GM21360 (cell line): ENCODE results near the gene EIF4G3.
"Not testable (repeated sequence)": the region's sequence is repeated elsewhere in the genome, so short reads cannot be mapped to it uniquely, and the experiment has no call there.

Source experiments
- ATAC-seq: cut with Tn5 transposase; IDR thresholded peaks from one replicate; pipeline ENCODE4 v1.9.1; 2021; ENCODE audit warnings: mild to moderate bottlenecking, moderate library complexity; ENCODE audit not compliant: unreplicated experiment

The EIF4G3 gene

DNA sequence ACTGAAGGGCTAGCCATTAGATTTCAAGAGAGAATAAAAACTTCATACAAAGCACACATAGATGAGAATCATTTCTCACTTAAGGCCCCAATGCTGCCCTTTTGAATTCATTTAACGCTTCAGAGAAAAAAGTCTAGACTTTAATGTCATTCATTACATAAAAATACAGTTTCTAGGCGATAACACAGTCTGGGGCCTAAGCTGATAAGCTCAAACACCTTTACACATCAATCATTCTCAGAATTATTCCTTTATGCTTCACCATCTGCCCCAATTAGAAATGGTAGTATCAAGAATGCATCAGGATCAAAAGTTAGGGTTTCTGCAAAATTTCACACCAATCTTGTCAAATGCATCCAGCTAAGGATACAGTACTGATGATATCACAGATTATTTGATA is 289.5 kb downstream of the EIF4G3 start:
- ATAC-seq, result no peak

GRCh38 chr1:20885121-20885520 is 291.6 kb downstream of the EIF4G3 start:
- ATAC-seq, result no peak

DNA sequence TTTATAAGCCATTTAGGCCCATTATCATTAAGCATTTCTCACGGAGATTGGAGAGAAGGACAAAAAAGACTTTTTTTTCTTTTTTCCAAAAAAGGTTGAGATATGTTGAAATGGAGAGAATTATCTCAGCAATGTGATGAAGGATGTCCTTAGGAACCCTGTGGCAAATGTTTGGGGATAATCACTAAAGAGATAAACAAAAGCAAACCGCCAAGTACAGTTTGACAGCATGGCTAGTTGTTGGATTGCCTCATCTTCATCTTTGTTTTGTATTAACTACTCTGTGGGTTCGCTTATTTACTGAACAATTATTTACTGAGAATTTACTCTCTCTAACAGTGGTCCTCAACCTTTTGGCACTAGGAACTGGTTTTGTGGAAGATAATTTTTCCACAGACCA is 292.2 kb downstream of the EIF4G3 start:
- ATAC-seq, result no peak

GRCh38 chr1:20883766-20884165 is 292.9 kb downstream of the EIF4G3 start:
- ATAC-seq, result no peak

DNA sequence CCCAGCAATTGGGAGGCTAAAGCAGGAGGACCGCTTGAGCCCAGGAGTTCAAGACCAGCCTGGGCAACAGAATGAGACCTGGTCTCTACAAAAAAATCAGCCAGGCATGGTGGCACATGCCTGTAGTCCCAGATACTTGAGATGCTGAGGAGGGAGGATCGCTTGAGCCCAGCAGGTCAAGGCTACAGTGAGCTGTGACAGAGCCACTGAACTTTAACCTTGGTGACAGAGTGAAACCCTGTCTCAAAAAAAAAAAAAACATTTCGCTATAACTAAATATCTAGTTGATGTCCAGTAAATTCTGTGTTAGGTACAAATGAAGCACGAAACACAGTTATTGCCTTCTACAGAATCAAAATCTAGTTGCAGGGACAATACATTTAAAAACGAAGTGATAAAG is 293.9 kb downstream of the EIF4G3 start:
- no peak for ATAC-seq

DNA sequence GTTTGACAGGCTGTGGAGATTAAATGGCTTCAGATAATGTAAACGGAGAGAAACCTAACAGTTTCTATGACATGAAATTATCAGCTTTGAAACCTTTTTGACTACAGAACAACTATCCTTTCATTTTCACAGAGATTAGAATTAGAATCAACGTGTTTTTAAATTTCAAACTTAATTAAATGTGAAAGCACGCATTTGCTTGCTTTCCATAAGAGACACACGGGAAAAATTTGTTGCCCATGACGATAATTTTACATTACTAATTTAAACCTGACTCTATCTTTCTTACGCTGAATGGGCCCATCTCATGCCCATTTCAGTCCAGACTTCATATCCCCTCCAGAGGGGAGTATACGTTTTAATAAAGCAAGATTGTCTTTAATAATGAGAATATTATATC is 297.9 kb downstream of the EIF4G3 start:
- no peak for ATAC-seq

- ATAC-seq, result no peak
Observed at GRCh38 chr1:20875198-20875973, 301.3 kb downstream of the EIF4G3 start.

DNA sequence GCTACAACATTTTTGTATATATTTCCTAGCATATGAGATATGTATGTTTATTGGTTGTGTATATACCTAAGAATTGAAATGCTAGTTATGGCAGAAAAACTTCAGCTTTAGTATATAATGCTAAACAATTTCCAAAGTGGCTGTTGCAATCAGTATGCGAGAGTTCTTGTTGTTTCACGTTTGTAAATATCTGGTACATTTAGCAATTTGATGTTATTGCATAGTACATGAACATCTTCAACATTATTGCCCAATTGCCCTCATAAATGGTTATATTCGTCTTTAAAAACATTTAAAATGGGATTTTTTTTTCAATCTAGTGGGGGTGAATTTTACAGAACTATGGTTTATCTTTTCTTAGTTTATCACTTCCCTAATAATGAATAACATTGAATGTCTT is 303.4 kb downstream of the EIF4G3 start:
- no peak for ATAC-seq

DNA sequence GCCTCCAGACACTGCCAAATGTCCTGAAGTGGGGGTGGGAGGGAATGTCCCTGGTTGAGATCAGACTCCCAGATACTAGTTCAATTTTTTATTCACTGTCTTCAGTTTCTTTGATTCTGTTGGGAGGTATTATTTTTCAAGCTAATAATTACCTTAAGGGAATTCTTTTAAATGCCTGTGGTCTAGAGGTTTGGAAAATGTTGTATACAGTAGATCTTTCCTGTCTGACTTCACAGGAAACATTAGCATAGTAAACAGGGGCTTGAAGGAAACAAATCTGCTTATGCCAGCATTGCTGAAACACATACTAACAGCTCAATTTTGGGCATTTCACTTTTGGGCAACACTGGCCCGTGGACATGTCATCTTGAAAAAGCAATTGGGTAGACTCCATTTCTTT is 305.3 kb downstream of the EIF4G3 start:
- no peak for ATAC-seq

DNA sequence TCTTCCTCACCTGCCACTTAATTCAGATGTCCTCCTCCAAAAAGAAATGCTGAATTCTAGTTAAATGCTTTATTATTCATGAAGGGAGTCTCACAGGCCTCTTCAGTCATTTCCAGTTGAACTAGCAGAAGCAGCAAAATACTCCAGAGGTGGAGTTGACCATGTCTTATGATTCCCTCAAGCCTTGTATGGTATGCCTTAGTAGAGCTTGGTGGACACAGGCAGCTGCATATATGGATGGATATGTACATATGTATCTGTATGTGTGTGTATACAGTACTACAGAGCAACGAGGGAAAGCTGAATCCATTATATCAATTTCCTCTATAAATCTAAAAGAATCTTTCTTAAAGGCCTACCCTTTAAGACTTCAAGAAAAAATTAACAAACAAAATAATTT is 306.0 kb downstream of the EIF4G3 start:
- no peak for ATAC-seq

DNA sequence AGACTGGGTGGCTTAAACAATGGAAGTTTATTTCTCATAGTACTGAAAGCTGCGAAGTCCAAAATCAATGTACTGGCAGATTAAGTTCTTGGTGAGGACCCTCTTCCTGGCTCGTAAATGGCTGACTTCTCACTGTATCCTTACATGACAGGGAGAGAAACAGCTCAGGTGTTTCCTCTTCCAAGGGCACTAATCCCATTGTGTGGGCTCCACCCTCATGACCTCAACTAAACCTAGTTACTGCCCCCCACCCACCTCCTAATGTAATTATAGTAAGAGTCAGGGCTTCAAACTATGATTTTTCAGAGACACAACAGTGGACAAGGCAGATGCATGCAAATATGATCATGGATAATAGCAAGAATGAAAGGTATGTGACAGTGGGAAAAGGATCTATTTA is 308.4 kb downstream of the EIF4G3 start:
- ATAC-seq, result no peak

GRCh38 chr1:20867847-20868246 is 308.9 kb downstream of the EIF4G3 start:
- no peak for ATAC-seq

DNA sequence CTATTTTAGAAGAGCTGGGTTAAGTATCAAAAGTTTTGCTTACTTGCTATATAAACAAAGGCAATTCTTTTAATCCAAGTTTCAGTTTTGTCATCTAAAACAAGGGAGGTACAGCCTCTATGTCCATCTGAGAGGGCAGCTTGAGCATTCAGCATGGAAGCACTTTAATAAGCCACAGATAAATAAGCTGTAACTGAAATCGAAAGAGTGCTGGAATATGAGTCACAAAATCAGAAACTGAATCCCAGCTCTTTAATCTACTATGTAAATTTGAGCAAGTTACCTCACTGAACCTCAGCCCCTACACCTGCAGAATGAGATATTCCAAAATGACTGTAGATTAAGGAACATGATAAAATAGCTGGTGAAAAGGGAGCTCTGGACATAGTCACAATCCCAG is 309.6 kb downstream of the EIF4G3 start:
- no peak for ATAC-seq

DNA sequence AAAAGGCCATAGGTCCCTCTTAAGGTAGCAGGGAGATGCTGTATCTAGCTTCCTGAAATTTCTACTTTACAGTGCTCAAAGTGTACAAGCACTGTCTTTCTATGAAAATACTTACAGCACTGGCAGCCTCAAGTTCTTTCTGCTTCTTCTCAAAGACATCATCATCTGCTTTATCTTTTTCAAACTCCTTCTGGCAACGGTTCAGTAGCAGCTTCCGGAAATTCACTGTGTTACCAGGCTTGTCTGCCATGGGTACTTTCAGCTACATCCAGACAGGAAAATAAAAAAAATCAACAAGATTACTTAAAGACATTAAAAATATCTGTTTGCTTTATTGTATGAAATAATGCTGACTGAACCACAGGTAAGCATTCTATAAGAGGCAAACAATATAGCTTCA is 311.7 kb downstream of the EIF4G3 start:
- ATAC-seq, result no peak

DNA sequence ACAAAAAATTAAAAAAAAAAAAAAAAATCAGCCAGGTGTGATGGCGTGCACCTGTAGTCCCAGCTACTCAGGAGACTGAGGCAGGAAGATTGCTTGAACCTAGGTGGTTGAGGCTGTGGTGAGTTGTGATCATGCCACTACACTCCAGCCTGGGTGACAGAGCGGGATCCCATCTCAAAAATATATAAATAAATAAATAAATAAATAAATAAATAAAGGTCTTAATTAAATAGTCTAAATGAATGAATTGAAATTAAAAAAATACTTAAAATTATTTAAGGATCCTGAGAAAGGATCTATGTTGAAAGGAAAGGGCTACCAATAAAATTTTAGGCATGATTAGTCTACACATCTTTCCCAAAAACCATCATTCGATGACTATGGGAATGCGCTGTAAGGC is 322.2 kb downstream of the EIF4G3 start:
- ATAC-seq, result no peak

- ATAC-seq, result not testable (repeated sequence)
Observed at GRCh38 chr1:20851791-20852190, 324.9 kb downstream of the EIF4G3 start.

DNA sequence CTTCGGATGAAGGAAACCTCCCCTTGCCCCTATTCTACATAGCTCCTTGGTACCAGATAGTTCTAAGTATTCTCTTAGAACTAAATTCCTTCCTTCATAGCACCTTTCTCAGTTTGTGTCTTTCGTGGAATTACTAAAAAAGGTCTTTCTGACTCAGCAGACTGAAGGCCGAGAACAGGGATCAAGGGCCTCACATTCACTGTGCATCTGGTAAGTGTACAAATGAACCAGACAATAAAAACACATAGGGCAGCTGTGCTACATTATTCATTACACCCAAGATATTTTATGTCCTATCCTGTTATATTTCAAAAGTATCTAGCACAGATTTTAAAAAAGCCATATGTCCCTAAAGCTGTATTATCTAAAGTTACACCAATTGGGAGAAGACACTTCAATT is 326.7 kb downstream of the EIF4G3 start:
- no peak for ATAC-seq

DNA sequence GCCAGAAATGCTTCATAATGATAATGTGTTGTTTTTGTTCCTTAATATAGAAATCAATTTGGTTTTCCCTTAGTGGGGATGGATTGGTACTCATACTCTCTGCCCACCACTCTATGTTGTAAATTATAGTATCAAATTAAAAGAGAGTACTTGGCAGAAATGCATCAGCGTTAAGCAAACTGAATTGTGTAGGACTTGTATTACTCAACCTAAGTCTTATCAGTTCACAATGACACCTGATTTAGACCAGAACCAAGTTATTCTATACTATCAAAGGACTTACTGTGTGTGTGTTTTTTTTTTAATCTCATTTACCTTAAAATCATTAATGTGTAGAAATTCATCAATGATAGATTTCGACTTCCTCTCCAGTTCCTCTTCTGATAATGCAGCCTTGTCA is 327.6 kb downstream of the EIF4G3 start:
- ATAC-seq, result no peak

- ATAC-seq, result no peak
Observed at GRCh38 chr1:20848162-20848561, 328.5 kb downstream of the EIF4G3 start.

- ATAC-seq, result no peak
Observed at GRCh38 chr1:20847611-20848080, 329.1 kb downstream of the EIF4G3 start.

- no peak for ATAC-seq
Observed at GRCh38 chr1:20846461-20847374, 330.0 kb downstream of the EIF4G3 start.

GRCh38 chr1:20840731-20841130 is 336.0 kb downstream of the EIF4G3 start:
- no peak for ATAC-seq
